Endothelial cell (in vitro differentiated cells): ENCODE measurements around the gene ALDH4A1. TPM values are rescaled to one million over a fixed set of nuclear protein-coding genes. Genes with fewer than 3 reads are reported as not detected.
A peak's percentile ranks its signal among the peaks of the same experiment; 100 is the strongest.

Experiments used
- DNase-seq: peaks from one replicate; pipeline ENCODE4 v3.0.0; 2021; ENCODE audit warnings: low spot score
- H3K27ac Mint-ChIP-seq: one replicate; pipeline ENCODE4 v1.8.0; 2021; ENCODE audit warnings: mixed read lengths, inconsistent platforms; ENCODE audit not compliant: unreplicated experiment
- H3K27me3 Mint-ChIP-seq: one replicate; pipeline ENCODE4 v1.8.0; 2021; ENCODE audit warnings: mild to moderate bottlenecking, moderate library complexity, mixed read lengths, inconsistent platforms; ENCODE audit not compliant: unreplicated experiment
- H3K36me3 Mint-ChIP-seq: one replicate; pipeline ENCODE4 v1.8.0; 2021; ENCODE audit warnings: mild to moderate bottlenecking, low read depth, mixed read lengths, inconsistent platforms; ENCODE audit not compliant: unreplicated experiment
- H3K4me1 Mint-ChIP-seq: one replicate; pipeline ENCODE4 v1.8.0; 2021; ENCODE audit warnings: mild to moderate bottlenecking, mixed read lengths, inconsistent platforms; ENCODE audit not compliant: unreplicated experiment
- H3K4me3 Mint-ChIP-seq: one replicate; pipeline ENCODE4 v1.8.0; 2021; ENCODE audit warnings: mild to moderate bottlenecking, mixed read lengths, inconsistent platforms; ENCODE audit not compliant: unreplicated experiment
- H3K9me3 Mint-ChIP-seq: one replicate; pipeline ENCODE4 v1.8.0; 2021; ENCODE audit warnings: mixed read lengths, inconsistent platforms; ENCODE audit not compliant: unreplicated experiment
- total RNA-seq: library from RNA; stranded (reverse); fragmentation: NEBNext Ultra II Directional; extraction: Animal tissue kit (Norgen Biotek cat#: 25700); gene quantifications from one replicate; pipeline ENCODE4 v1.2.1, GENCODE V29; 2021; ENCODE audit not compliant: unreplicated experiment
- TF ChIP-seq, protein P1 (sequence below): fragments of 200-600 bp; sonication (generic); IDR thresholded peaks from one replicate; pipeline ENCODE4 v1.5.0; 2021; ENCODE audit warnings: antibody characterized with exemption; ENCODE audit not compliant: unreplicated experiment

Gene ALDH4A1
- total RNA-seq, 1 donor from 2014 or later: 27.8 TPM

DNA sequence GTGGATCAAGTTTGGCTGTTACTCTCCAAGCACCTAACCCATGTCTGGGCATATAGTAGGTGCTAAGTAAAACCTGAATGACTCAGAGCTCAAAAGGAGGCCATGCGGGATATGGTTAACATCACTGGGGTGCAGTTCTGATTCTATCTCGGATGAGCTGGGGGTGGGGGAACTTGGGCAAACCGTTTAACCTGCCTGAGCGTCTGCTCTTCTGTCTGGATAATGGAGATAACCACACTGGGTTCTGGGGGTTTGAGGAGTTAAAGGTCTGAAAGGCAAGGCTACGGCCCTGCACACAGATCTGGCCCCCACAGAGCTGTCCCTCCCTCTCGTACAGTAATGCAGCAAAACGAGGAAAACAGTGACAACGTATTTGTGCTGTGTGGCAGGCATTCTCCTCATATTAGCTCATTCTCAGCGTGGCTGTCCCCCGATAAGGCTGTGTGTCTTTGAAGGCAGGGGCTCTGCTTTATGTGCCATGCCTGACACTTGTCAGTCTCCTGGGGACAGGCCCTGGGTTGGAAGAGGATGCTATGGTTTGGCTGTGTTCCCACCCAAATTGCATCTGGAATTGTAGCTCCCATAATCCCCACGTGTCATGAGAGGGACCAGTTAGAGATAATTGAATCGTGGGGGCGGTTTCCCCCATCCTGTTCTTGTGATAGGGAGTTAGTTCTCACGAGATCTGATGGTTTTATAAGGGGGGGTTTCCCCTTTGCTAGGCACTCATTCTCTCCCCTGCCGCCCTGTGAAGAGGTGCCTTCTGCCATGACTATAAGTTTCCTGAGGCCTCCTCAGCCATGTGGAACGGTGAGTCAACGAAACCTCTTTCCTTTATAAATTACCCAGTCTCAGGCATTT is 6.8 kb upstream of the ALDH4A1 start:
- no peak for DNase-seq
- Mint-ChIP-seq H3K27ac (no peak overlapping the region), H3K4me3 (no peak overlapping the region), H3K4me1 (peaks cover 42% of the 10 kb centered on the region), H3K27me3 (peaks cover 8% of the 10 kb centered on the region), H3K9me3 (no peaks in the 10 kb centered on the region), H3K36me3 (peaks cover 6% of the 10 kb centered on the region)
- TF ChIP-seq, protein P1, sequence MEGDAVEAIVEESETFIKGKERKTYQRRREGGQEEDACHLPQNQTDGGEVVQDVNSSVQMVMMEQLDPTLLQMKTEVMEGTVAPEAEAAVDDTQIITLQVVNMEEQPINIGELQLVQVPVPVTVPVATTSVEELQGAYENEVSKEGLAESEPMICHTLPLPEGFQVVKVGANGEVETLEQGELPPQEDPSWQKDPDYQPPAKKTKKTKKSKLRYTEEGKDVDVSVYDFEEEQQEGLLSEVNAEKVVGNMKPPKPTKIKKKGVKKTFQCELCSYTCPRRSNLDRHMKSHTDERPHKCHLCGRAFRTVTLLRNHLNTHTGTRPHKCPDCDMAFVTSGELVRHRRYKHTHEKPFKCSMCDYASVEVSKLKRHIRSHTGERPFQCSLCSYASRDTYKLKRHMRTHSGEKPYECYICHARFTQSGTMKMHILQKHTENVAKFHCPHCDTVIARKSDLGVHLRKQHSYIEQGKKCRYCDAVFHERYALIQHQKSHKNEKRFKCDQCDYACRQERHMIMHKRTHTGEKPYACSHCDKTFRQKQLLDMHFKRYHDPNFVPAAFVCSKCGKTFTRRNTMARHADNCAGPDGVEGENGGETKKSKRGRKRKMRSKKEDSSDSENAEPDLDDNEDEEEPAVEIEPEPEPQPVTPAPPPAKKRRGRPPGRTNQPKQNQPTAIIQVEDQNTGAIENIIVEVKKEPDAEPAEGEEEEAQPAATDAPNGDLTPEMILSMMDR: no peak

DNA sequence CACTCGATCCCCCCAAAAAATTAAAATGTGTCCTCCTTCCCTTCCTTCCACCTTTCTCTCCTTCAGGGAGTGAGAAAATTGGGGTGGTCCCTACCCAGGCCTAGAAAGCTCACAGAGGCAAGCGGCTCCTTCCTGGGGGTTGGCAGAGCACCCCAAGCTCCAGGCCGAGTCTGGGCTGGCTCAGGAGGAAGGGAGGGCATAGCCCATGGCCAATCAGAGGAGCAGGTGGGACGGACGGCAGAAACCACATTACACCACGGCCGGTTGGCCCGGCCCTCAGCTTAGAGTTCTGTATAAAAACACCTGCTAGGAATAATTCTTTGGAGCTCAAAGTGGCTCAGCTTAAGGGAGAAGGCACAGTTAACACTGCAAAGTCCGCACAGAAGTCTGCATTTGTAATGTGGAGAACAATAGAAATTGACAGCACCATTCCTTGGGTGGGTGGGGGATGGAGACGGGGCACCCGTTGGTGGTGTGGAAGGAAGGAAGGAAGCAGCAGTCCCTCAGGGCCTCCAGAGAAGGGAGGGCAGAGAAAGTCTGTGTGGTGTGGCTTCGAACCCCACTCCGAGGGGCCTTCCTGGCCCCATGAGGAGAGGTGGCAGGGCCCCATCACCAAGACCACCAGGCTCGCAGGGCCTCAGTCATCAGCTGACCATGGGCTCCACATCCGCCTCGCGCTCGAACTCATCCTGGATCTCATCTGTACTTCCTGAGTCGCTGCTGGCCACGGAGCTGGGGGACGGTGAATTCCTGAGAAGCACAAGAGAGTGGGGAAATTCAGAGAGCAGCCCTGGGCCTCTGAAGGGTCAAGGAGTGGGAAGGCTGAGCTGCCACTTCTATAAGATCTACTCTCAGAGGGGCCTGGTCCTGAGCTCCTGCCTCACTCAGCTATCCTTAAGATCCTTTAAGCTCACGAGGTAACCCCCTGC is 5.8 kb upstream of the ALDH4A1 start:
- H3K9me3 Mint-ChIP-seq: no peaks in the 10 kb centered on the region
- H3K27ac Mint-ChIP-seq: peak overlapping the region; percentile 67

DNA sequence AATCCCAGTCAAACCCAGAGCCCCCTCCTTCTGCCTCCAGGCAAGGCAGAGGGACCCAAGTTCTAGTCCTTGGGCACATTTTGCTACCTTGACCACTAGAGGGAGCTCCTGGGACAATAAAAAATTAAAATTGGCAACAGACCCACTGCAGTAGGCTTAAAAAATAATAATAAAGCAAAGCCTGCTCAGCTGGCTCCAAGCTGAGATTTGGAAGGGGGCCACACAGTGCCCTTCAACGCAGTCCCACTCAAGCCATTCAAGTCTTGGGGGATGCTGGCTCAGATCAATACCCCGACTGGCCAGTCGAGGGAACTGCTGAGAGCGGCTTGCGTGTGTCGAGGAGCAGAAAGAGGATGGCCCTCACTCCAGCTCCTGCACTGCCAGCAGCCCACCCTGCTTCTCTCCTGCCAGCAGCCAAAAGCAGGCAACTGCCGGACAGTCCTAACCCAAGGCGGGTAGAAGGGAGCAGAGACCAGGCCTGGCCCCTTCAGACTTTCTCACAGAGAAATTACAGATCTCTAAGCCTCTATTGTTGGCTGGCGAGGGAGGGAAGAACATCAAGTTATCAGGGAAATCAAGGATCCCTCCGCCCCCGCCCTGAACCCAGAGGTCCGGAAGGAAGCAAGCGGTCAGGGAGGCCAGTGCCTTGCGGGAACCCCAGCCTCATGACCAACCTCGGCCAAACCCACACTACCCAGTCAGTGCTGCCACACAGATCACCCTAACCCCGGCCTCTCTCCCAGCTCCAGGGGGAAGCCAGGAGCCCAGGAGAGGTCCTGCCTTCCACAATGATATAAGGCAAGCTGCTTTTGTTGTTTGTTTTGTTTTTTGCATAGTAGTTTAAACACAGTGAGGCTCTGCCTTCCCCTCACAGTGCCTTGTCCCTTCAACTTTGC is 4.9 kb upstream of the ALDH4A1 start:
- H3K36me3 Mint-ChIP-seq: peaks cover 6% of the 10 kb centered on the region
- H3K4me3 Mint-ChIP-seq: no peak overlapping the region
- DNase-seq: peak; percentile 60
- TF ChIP-seq, protein P1: peak; percentile 97
- H3K4me1 Mint-ChIP-seq: peaks cover 36% of the 10 kb centered on the region
- no peaks in the 10 kb centered on the region for H3K9me3 Mint-ChIP-seq
- H3K27me3 Mint-ChIP-seq: peaks cover 10% of the 10 kb centered on the region
- no peak overlapping the region for H3K27ac Mint-ChIP-seq

More for the DNA sequence above, 5.8 kb upstream of the ALDH4A1 start:
- H3K36me3 Mint-ChIP-seq: peaks cover 6% of the 10 kb centered on the region
- H3K27me3 Mint-ChIP-seq: peaks cover 10% of the 10 kb centered on the region
- TF ChIP-seq, protein P1: no peak
- H3K4me1 Mint-ChIP-seq: peaks cover 39% of the 10 kb centered on the region
- no peak overlapping the region for H3K4me3 Mint-ChIP-seq
- DNase-seq: no peak

DNA sequence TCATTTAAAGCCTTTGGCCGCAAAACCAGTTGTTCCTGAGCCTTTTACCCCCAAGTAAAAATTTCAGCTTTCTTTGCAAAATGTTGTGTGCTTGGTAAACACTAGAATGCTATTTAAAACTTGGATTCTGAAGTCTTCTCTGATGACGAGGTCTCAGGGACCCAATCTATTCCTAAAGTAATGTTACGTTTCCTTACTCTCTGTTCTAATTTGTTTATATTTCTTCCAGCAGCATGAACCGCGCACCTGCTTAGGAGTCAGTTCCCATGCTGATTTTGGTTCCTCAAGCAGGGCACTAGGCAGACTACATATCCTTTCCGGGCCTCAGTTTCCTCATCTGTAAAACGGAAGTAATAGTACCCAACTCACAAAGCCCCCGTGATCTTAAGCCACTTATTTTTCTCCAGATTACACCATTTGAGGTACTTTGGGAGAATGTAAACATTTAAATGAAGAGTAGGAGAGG is 969 bp upstream of the ALDH4A1 start:
- Mint-ChIP-seq H3K27me3 (peaks cover 16% of the 10 kb centered on the region), H3K4me3 (peak overlapping the region; percentile 85)

More for the DNA sequence above, 969 bp upstream of the ALDH4A1 start:
- Mint-ChIP-seq H3K36me3 (peaks cover 6% of the 10 kb centered on the region), H3K4me1 (peaks cover 45% of the 10 kb centered on the region), H3K9me3 (no peaks in the 10 kb centered on the region), H3K27ac (peak overlapping the region; percentile 9)
- TF ChIP-seq, protein P1: no peak
- no peak for DNase-seq
